ENCODE data around the gene BMPR1B. TPM values are rescaled to one million over a fixed set of nuclear protein-coding genes. Genes with fewer than 3 reads are reported as not detected.
"Not testable (repeated sequence)": the region's sequence is repeated elsewhere in the genome, so short reads cannot be mapped to it uniquely, and the experiment has no call there.

The BMPR1B gene
- total RNA-seq, 1 experiment from 2014 or later, result 0.35 TPM

- Histone ChIP-seq H3K4me1 (ENCODE audit: insufficient read depth, low read length) (no peaks in the 10 kb centered on the region), H3K9me3 (ENCODE audit: control insufficient read depth, low read depth, low read length) (no peaks in the 10 kb centered on the region), H3K18ac (ENCODE audit: insufficient read length, low read depth, low read length) (no peak overlapping the region), H2AK5ac (ENCODE audit: insufficient read length, low read length) (no peak overlapping the region), H2BK15ac (ENCODE audit: low read depth, low read length) (no peak overlapping the region), H4K20me1 (ENCODE audit: control insufficient read depth, insufficient read depth, insufficient read length) (peaks cover 3% of the 10 kb centered on the region), H3K9ac (ENCODE audit: extremely low read depth, insufficient read length, low read length) (no peak overlapping the region), H3K56ac (ENCODE audit: insufficient read length, low read depth, low read length) (no peak overlapping the region), H3K27me3 (ENCODE audit: insufficient read depth, low read length) (no peaks in the 10 kb centered on the region), H3T11ph (ENCODE audit: low read length) (no peak overlapping the region), H3K4me2 (ENCODE audit: insufficient read depth, insufficient read length, low read length) (no peak overlapping the region), H3K79me2 (ENCODE audit: insufficient read depth, low read length) (no peaks in the 10 kb centered on the region), H3K23ac (ENCODE audit: insufficient read length, low read depth, low read length) (no peak overlapping the region), H2BK5ac (ENCODE audit: insufficient read length, low read length) (no peak overlapping the region), H3K27ac (ENCODE audit: insufficient read length, low read depth, low read length) (no peak overlapping the region), H4K8ac (replicated peaks; ENCODE audit: insufficient read length, low read depth, low read length) (no peak overlapping the region), H2BK20ac (ENCODE audit: low read depth, low read length, poor library complexity, severe bottlenecking) (no peak overlapping the region), H4K5ac (ENCODE audit: insufficient read length, low read depth, low read length) (no peak overlapping the region), H3K79me1 (ENCODE audit: insufficient read depth, low read depth, low read length, poor library complexity, severe bottlenecking) (no peaks in the 10 kb centered on the region), H3K14ac (ENCODE audit: insufficient read depth, low read length) (no peak overlapping the region), H3K23me2 (ENCODE audit: insufficient read length, low read depth, low read length, poor library complexity, severe bottlenecking) (no peaks in the 10 kb centered on the region), H4K91ac (ENCODE audit: insufficient read length, low read depth, low read length) (no peak overlapping the region), H2BK120ac (ENCODE audit: low read depth, low read length, poor library complexity, severe bottlenecking) (no peak overlapping the region), H3K4ac (ENCODE audit: low read depth, low read length) (no peak overlapping the region), H2BK12ac (ENCODE audit: insufficient read length, low read depth, low read length) (no peak overlapping the region), H2AFZ (ENCODE audit: low read length) (no peak overlapping the region)
- TF ChIP-seq CTCF (conservative IDR thresholded peaks at IDR 0.05), result no peak
- no peak for DNase-seq
- no peak overlapping the region for H3K4me3 Mint-ChIP-seq
- no CpG with 5 or more reads among the region's 1 CpG for WGBS (ENCODE audit: extremely low coverage, insufficient read length, low lambda C conversion rate)
- no peak overlapping the region for H3K27ac Mint-ChIP-seq
- H3K27me3 Mint-ChIP-seq (ENCODE audit: low read depth), result no peaks in the 10 kb centered on the region
- peaks cover 4 to 6% of the 10 kb centered on the region in 2 experiments for H3K4me1 Mint-ChIP-seq
- H3K9me3 Mint-ChIP-seq, result no peaks in the 10 kb centered on the region
- no peaks in the 10 kb centered on the region for H3K36me3 Mint-ChIP-seq (ENCODE audit: insufficient read depth in 1 of 3, low read depth in 3 of 3)
Observed at GRCh38 chr4:94834501-94834900, 76.7 kb downstream of the BMPR1B start.

GRCh38 chr4:94841166-94841863, 83.6 kb downstream of the BMPR1B start:
- not testable (repeated sequence) for H3K27me3 ChIP-seq (ENCODE audit: insufficient read depth, low read length); H4K8ac ChIP-seq (replicated peaks; ENCODE audit: insufficient read length, low read depth, low read length); H2AK5ac ChIP-seq (ENCODE audit: insufficient read length, low read length); H2BK12ac ChIP-seq (ENCODE audit: insufficient read length, low read depth, low read length); H2AFZ ChIP-seq (ENCODE audit: low read length); H3K56ac ChIP-seq (ENCODE audit: insufficient read length, low read depth, low read length); H3K79me2 ChIP-seq (ENCODE audit: insufficient read depth, low read length); H2BK120ac ChIP-seq (ENCODE audit: low read depth, low read length, poor library complexity, severe bottlenecking); H4K20me1 ChIP-seq (ENCODE audit: control insufficient read depth, insufficient read depth, insufficient read length); H3K4ac ChIP-seq (ENCODE audit: low read depth, low read length); H3K14ac ChIP-seq (ENCODE audit: insufficient read depth, low read length); H3K27ac ChIP-seq (ENCODE audit: insufficient read length, low read depth, low read length); H3T11ph ChIP-seq (ENCODE audit: low read length); H3K27me3 Mint-ChIP-seq (ENCODE audit: low read depth); H2BK15ac ChIP-seq (ENCODE audit: low read depth, low read length); H3K9ac ChIP-seq (ENCODE audit: extremely low read depth, insufficient read length, low read length); H3K23me2 ChIP-seq (ENCODE audit: insufficient read length, low read depth, low read length, poor library complexity, severe bottlenecking); H3K36me3 Mint-ChIP-seq (ENCODE audit: insufficient read depth in 1 of 3, low read depth in 3 of 3); H2BK20ac ChIP-seq (ENCODE audit: low read depth, low read length, poor library complexity, severe bottlenecking); DNase-seq; H3K23ac ChIP-seq (ENCODE audit: insufficient read length, low read depth, low read length); H3K79me1 ChIP-seq (ENCODE audit: insufficient read depth, low read depth, low read length, poor library complexity, severe bottlenecking); H3K18ac ChIP-seq (ENCODE audit: insufficient read length, low read depth, low read length); H3K4me1 ChIP-seq (ENCODE audit: insufficient read depth, low read length); H3K9me3 Mint-ChIP-seq; H2BK5ac ChIP-seq (ENCODE audit: insufficient read length, low read length); H3K9me3 ChIP-seq (ENCODE audit: control insufficient read depth, low read depth, low read length); H3K4me2 ChIP-seq (ENCODE audit: insufficient read depth, insufficient read length, low read length); H4K5ac ChIP-seq (ENCODE audit: insufficient read length, low read depth, low read length); H4K91ac ChIP-seq (ENCODE audit: insufficient read length, low read depth, low read length)
- H3K27ac Mint-ChIP-seq, result peak overlapping the region in 2 of 3 experiments; percentile 90 to 94; a peak in 4 of 7 replicates
- H3K4me1 Mint-ChIP-seq, result peaks cover 3 to 11% of the 10 kb centered on the region in 2 experiments; a peak in 3 of 4 replicates
- no CpG with 5 or more reads among the region's 29 CpGs for WGBS (ENCODE audit: extremely low coverage, insufficient read length, low lambda C conversion rate)
- peak overlapping the region; percentile 20 to 38; a peak in 4 of 5 replicates for H3K4me3 Mint-ChIP-seq

Data from H9 (cell line).